Upper lobe of left lung (tissue), 4 donors: ENCODE data around the gene PTBP1.

Source experiments
- CTCF ChIP-seq, 6 experiments: fragments of 450-650 bp in 4 of 6; fragments of 200-600 bp in 2 of 6; sonication (generic) in 2 of 6; IDR thresholded peaks; one replicate each; pipeline ENCODE4 v1.5.1; 2016 to 2019; ENCODE audit warnings: antibody characterized with exemption in 6 of 6
- EP300 ChIP-seq, 4 donors: sonication (generic); formaldehyde crosslinking; IDR thresholded peaks; one replicate each; pipeline ENCODE4 v1.5.1; 2017; ENCODE audit warnings: antibody characterized with exemption in 4 of 4, control low read depth in 2 of 4

- no peak for TF ChIP-seq EP300 (IDR thresholded peaks at IDR 0.05)
- TF ChIP-seq CTCF (IDR thresholded peaks at IDR 0.05), result no peak
Measured at GRCh38 chr19:791567-792305, 5.5 kb upstream of the PTBP1 start.
